ENCODE measurements around the gene TBC1D3L.
"Not testable (repeated sequence)": the region's sequence is repeated elsewhere in the genome, so short reads cannot be mapped to it uniquely, and the experiment has no call there.

GRCh38 chr17:38003676-38004075 is 14.8 kb upstream of the TBC1D3L start, which contains the start of gene TBC1D3D:
- not testable (repeated sequence) for TF ChIP-seq CTCF (IDR thresholded peaks at IDR 0.05; ENCODE audit: poor library complexity); EZH2 (IDR thresholded peaks at IDR 0.05; ENCODE audit: borderline replicate concordance); EZH2phosphoT487 (IDR thresholded peaks at IDR 0.05; ENCODE audit: low read depth, severe bottlenecking, unreplicated experiment)
